GM18858 (cell line): ENCODE results near the gene ING2.
"Not testable (repeated sequence)": the region's sequence is repeated elsewhere in the genome, so short reads cannot be mapped to it uniquely, and the experiment has no call there.

Source experiments
- ATAC-seq: cut with Tn5 transposase; IDR thresholded peaks from one replicate; pipeline ENCODE4 v1.9.1; 2021; ENCODE audit not compliant: unreplicated experiment

Gene ING2

DNA sequence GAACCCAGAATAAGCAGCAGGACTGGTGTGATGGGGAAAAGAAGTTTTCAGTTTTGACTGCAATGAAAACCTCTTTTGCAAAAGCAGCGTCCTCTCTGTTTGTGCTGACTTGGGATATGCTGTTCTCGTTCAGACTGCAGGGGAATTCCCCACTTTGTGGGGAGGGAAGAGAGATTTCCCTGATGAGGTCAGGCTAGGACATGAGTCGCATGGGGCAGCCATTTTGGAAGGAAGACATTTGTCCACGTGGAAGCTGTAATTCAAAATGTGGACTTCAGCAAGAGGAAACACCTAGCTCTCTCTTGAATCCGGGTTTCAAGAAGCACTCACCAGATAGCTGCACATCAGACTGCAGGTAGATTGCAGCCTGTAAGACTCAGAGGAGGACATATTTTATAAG is 39.3 kb downstream of the ING2 start:
- ATAC-seq, result no peak

DNA sequence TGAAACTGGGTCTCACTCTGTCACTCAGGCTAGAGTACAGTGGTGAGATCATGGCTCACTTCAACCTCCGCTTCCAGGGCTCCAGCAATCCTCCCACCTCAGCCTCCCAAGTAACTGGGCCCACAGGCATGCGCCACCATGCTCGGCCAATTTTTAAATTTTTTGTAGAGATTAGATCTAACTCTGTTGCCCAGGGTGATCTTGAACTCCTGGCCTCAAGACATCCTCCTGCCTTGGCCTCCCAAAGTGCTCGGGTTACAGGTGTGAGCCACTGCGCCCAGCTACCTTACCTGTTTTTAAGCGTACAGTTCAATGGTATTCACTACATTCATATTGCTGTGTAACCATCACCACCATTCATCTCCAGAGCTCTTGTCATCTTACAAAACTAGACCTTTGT is 41.5 kb downstream of the ING2 start:
- no peak for ATAC-seq

DNA sequence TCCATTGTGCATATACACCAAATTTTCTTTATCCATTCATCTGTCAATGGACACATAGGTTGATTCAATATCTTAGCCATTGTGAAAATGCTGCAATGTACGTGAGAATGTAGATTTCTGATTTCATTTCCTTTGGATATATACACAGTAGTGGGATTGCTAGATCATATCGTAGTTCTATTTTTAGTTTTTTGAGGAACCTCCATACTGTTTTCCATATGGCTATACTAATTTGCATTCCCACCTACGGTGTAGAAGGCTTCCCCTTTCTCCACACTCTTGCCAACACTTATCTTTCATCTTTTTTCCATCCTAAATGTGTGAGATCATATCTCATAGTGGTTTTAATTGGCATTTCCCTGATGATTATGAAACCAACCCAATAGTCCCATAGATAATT is 43.4 kb downstream of the ING2 start:
- no peak for ATAC-seq

DNA sequence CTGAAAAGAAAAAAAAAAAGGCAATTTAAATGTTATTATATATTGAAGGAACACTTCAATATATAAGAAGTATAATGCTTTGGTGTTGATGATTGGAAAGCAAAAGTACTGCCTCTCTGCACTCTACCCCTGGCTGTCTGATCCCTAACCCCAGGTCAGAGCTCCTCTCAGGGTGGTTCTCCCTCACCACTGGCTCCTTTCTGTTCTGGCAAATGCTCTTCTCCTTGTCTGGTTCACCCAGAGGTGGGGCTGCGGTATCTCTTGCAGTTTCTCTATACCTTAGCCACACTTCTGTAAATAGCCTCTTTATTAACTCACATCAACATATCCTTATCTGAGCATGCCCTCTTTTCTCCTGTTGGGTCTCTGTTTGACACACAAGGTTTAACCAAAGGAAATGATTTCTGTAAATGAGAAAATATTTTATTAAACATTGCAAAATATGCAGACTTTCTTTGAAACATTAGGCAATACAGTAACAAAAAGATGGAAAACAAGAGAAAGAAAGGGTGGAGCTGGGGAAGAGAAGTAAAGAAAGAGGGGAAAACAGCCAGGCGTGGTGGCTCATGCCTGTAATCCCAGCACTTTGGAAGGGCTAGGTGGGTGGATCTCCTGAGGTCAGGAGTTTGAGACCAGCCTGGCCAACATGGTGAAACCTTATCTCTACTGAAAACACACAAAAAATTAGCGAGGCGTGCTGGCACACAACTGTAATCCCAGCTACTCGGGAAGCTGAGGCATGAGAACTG is 45.7 kb downstream of the ING2 start:
- no peak for ATAC-seq

DNA sequence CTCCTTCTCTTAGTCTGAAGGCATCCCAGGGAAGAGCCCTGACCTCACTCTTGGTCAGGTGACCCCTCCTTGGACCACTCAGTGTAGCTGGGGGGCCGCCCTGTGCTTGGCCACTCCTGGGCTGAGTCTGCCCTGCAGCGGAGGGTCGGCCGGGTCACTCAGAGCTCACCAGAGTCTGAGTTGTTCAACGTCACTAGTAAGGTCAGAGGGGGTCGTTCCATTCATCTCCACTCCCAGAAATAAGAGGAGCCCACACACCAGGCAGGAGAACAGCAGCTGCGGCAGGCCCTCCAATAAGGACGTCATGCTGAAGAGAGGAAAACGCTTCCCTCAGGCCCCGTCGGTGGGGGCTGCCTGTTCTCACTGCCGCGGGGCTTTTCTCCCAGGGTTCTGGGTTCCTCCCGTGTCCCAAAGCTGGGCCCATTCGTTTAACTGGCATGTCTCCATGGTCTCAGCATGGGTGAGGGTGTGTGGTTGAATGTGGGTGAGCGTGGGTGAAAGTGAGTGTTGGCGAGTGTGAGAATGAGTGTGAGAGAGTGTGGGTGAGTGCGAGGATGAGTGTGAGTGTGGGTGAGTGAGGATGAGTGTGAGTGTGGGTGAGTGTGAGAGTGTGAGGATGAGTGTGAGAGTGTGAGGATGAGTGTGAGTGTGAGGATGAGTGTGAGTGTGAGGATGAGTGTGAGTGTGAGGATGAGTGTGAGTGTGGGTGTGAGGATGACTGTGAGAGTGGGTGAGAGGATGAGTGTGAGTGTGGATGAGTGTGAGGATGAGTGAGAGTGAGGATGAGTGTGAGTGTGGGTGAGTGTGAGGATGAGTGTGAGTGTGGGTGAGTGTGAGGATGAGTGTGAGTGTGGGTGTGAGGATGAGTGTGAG is 47.7 kb downstream of the ING2 start:
- ATAC-seq, result no peak

DNA sequence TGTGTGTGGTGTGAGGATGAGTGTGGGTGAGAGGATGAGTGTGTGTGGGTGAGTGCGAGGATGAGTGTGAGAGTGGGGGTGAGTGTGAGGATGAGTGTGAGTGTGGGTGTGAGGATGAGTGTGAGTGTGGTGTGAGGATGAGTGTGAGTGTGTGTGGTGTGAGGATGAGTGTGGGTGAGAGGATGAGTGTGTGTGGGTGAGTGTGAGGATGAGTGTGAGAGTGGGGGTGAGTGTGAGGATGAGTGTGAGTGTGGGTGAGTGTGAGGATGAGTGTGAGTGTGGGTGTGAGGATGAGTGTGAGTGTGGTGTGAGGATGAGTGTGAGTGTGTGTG is 48.3 kb downstream of the ING2 start:
- not testable (repeated sequence) for ATAC-seq

DNA sequence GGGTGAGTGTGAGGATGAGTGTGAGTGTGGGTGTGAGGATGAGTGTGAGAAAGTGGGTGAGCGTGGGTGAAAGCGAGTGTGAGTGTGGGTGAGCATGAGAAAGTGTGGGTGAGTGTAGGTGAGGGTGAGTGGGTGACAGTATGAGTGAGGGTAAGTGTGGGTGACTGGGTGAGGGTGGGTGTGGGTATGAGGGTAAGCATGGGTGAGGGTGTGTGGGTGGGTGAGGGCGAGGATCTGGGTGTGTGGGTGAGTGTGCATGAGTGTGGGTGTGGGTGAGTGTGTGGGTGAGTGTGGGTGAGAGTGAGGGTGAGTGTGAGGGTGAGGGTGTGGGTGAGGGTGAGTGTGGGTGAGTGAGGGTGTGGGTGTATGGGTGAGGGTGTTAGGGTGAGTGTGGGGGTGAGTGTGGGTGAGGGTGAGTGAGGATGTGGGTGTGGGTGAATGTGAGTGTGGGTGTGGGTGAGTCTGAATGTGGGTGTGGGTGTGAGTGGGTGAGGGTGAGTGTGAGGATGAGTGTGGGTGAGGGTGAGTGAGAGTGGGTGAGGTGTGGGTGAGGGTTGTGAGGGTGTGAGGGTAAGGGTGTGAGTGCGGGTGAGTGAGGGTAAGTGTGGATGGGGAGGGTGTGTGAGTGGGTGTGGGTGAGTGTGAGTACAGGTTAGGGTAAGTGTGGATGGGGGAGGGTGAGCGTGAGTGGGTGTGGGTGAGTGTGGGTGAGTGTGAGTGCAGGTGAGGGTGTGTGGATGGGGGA is 48.9 kb downstream of the ING2 start:
- no peak for ATAC-seq

DNA sequence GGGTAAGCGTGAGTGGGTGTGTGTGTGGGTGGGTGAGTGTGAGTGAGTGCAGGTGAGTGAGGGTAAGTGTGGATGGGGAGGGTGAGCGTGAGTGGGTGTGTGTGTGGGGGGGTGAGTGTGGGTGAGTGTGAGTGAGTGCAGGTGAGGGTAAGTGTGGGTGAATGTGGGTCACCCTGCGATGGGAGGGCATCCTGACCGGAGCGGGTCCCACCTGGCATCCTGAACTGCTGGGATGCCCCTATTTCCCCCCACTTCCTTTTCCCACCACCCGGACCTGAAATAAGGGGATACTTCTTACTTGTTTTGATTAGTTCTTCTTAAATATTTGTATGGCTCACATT is 49.5 kb downstream of the ING2 start:
- ATAC-seq, result no peak

DNA sequence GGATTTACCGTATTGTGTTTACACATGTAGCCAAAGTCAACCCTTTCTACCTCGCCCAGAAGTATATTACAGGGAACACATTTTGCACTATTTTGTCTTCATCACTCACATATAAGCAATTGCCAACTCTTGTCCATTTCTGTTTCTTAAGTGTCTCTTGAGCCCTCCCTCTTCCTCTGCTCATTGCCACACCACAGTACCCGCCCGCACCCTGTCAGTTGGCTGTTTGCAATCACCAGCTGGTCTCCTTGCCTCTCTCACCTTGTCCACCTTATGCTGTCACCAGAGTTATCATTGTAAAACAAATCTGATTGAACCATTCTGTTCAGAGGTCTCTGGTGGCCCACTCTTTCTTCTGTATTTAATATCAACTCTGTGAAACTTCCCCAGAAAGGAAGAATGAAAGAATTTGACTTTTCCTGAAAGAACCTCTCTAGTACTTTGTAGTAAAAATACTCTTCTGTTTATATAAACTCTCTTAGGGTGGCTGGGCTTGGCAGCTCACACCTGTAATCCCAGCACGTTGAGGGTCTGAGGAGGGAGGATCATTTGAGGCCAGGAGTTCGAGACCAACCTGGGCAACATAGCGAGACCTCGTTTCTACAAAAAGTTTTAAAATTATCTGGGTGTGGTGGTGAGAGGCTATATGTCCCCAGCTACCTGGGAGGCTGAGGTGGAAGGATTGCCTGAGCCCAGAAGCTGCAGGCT is 50.2 kb downstream of the ING2 start:
- no peak for ATAC-seq

DNA sequence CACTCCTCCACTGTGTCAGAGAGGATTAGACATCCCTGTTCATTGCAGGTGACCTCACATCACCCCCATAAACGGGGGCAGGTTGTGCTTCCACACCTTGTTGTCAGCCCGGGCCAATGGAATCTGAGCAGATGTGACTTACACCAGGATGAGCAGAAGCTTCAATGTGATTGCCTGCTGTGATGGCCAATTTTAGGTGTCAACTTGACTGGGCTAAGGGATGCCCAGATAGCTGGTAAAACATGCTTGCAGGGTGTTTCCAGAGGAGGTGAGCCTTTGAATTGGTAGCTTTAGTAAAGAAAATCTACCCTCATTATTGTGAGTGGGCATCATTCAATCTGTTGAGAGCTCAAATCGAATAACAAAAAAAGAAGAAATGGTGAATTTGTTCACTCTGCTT is 52.1 kb downstream of the ING2 start:
- no peak for ATAC-seq

DNA sequence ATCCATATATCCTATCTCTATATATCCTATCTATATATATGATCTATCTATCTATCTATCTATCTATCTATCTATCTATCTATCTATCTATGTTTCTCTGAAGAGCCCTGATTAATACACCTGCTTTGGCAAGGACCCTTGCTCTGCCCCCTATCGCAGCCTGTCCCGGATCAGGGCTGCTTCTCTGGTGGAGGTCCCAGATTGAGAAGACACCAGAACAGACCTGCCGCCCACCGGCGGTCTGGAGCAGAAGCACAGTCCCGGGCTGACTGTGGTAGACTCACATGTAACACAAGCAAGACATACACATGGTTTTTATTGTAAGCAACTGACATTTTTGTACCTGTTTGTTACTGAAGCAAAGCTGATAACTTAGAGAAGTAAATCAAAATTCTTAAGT is 52.8 kb downstream of the ING2 start:
- ATAC-seq, result no peak

DNA sequence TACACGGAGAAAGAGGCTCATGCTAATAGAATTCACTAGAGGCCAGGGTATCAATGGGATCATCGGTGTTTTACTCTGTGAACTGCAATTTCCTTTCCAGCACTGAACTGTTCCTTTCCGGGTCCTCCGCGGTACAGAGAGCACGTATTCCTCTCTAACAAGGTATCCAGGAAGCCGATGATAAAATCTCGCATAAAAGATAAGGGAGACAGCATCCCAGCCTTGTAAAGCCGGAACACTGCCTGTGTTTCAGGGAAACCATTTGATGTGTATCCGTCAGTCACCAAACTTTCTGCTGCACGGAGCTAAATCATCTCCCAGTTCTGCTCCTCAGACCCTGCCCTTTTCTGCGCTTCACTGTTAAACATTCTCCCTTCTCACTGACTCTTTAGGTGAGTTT is 54.0 kb downstream of the ING2 start:
- ATAC-seq, result no peak

DNA sequence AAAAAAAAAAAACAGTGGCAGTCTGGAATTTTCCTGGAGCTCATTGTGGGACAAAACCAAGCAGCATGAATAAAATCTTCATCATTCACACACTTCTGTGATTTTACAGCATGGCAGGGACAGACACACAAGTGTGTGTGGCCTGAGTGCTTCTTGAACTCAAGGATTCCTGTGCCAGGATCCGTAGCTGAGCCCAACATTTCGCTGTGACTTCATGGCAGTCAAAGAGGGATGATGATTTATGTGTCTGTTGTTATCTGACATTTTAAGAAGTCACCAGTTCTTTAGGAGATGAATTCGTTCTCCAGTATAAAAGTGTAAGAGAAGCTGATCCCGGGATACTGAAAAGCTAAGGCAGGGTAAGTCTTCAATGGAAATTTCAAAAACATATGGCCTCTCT is 57.0 kb downstream of the ING2 start:
- ATAC-seq, result no peak
